GM19328 (cell line): ENCODE results near the gene RPRD1B.
A peak's percentile ranks its signal among the peaks of the same experiment; 100 is the strongest.

Experiments
- ATAC-seq: cut with Tn5 transposase; IDR thresholded peaks from one replicate; pipeline ENCODE4 v1.9.1; 2021; ENCODE audit warnings: mild to moderate bottlenecking, moderate library complexity; ENCODE audit not compliant: unreplicated experiment

The RPRD1B gene, protein sequence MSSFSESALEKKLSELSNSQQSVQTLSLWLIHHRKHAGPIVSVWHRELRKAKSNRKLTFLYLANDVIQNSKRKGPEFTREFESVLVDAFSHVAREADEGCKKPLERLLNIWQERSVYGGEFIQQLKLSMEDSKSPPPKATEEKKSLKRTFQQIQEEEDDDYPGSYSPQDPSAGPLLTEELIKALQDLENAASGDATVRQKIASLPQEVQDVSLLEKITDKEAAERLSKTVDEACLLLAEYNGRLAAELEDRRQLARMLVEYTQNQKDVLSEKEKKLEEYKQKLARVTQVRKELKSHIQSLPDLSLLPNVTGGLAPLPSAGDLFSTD

DNA sequence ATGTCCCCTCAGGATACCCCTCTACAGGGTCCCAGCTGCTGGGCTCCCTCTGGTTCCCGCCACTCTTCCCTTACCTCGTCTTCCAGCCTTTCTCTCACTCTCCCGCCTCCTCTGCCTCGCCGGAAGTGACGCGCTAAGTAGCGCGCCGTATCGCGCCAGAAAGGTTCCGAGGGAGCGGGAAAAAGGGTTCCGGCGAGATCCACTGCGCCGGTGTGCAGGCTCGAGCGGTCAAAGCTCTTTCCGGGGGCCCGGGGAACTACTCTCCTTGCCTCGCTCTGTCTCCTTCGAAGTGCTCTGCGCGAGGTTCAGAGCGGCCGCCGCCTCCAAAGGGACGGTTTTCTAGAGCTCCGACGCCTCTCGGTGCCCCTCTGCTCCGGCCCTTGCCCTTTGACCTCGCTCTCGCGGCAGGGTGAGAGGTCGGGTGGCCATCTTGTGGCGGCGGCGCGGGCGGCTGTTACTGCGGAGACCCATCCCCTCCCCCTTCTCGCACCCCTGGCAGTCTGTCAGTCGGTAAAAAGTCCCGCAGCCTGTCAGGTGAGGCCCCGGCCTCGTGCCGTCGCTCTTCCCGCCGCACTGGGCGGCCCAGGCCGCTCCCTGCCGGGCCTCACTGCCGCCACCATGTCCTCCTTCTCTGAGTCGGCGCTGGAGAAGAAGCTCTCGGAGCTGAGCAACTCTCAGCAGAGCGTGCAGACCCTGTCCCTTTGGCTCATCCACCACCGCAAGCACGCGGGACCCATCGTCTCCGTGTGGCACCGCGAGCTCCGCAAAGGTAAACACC, at the start of gene RPRD1B, which contains the start of gene TTI1:
RPRD1B (plus strand) TSS at position 417 of the 778 bp plus-strand sequence; CDS start at position 619, 202 bp downstream.
TTI1 (minus strand) TSS at position 127 of the 778 bp plus-strand sequence. CDS start 19,640 bp downstream, outside the sequence.
- peak; percentile 77 for ATAC-seq

DNA sequence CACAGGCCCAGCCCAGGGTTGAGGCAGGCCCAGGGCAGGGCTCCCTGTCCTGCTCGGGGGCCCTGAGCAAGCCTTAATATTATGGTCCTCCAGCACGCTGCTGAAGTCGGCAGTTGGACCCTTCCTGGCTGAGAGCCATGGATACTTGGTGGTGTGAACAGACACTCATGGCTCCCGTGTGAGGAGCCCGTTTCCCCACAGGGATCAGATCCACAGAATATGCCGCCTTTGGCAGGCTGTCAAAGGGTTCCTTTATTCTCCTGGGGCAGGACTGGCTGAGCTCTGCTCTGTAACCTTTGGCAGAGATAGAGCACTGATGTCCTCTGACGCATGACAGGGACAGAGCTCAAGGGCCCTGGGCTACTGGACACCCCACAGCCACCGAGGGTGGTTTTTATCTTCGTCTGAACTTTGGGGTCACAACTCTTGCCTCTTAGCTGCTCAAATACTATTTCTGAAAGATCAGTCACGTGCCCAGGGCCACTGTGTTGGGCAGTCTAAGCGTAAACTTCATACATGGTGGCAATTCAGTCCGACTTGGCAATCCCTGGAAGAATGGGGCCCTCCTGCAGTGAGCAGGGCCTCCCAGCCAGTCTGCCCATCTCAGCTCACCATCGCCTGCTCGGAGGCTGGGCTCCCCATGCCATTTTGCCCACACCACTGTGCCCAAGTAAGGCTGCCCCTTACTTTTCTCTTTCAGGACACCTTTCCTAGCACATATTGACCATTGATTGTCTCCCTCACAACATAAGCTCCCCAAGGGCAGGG, 49.3 kb upstream of the RPRD1B start:
- ATAC-seq = no peak

DNA sequence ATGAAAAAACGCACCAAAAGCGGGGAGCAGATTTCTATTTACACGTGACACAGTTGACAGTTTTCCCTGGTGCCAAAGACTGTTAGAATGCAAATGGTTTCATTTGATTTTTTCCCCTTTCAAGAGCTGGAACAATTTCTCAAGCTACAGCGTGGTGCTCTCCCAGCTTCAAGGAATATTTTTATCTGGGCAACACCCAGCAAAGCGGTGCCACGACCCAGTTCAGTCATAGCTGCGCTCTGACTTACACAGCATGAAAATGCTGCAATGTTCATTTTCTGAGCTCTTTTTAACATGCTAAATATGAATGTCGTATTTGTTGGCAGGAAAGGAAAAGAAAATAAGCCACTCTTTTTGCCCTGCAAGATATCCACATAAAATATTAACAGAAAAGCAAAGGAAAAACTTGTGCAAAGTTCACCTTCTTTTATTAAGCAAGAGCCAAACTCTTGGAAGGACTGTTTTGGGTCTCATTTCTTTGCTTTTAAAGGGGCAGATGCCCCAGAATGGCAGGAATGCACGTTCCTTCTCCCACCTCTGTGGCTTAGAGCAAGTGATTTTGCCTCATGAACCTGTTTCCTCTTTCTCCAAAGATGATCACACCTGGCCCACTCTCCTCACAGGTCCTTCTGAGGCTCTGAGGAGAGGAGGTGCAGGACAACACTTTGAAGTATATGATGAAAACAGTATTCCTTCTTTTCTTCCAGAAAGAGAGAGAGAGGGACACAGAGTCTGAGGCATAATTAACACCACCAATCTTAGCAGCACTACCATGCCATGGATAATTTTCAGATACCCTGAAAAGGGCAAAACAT, 47.3 kb upstream of the RPRD1B start:
- no peak for ATAC-seq

DNA sequence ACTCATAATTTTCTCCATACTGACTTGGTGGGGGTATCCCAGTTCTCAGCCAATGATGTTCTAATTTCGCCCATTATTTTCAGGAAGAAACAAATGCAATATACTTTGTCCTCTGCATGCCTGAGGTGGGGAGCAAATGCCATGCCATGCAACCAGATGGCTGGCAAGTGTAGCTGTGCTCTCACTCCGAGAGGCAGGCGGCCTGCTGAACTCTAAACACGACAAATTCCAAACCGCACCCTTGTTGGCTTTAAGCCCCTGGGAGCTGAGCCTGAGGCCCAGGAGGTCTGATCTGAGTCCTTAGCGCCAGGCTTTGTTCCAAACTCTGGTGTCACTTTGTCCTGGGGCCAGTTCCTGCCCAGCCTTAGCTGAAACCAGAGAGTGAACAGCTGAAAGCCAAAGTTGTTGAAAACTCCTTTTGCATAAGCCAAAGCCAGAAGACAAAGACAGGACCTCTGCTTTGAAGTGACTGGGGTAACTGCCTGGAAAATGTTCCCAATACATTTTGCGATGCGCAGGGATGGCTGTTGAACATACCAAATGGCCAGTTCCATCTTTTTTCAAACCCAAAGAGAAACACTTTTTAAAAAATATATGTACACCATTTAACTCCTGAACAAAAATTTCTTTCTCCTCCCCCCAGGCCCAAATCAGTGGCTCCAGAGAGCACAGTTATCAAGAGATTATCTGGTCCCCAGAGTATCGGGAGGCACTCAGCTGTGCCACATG, 46.5 kb upstream of the RPRD1B start:
- no peak for ATAC-seq

DNA sequence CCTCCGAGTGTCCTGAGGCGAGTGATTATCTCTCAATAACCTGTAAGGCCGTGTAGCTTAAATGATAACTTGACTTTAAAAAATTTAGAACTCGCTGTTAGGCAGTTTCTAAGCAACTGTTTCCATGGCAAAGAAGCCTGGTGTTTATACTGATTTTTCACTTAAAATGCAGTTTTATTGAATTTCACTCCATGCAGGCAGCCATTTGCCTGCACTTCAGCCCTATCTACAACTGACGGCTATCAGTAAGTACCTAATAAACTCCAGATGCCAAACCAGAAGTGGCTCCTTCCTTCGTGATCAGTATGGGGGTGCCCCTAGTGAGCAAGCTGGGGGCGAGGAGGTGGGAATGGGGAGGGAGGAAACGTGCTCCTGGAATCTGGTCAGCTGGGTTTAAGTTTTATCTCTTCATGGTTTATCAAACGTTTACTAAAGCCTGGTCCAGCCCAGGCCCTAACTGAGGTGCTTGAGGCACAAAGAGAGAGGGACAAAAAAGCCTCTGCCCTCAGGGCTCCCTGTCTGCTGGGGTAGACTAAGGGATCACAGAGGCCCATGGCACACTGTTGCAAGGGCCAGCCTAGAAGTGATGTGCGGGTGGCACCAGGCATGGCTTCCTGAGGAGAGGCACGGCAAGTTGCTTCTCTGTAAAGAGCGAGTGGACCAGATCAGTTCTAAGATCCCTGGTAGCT, 45.8 kb upstream of the RPRD1B start:
- no peak for ATAC-seq

DNA sequence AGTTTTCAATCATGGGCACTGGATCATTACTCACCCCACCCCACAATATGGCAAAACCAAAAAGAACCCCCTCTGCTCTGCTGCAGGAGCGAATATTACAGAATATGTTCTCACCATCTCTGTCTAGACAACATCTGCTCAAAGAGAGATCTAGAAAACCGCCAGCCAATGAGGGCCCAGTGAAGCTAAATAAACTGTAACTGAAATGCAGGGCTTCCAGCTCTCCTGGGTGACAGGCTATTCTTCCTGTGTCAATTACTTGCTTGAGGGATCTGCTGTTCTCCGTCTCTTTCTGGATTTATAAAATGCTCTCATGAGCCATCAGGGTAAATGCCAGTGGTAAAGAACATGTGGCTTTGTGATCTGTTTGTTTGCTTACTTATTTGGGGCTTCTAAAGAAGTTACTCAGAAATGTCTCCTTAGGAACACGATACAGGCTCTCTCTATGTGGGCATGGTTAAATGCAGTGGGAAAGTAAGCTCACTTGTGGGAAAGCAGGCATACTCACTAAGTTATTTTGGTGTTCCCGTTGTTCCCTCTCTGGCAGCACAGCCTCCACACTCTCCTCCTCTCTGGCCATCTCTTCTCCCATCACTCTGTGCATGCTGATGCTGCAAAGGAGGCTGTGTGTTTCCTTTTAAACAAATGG, 45.1 kb upstream of the RPRD1B start:
- no peak for ATAC-seq

DNA sequence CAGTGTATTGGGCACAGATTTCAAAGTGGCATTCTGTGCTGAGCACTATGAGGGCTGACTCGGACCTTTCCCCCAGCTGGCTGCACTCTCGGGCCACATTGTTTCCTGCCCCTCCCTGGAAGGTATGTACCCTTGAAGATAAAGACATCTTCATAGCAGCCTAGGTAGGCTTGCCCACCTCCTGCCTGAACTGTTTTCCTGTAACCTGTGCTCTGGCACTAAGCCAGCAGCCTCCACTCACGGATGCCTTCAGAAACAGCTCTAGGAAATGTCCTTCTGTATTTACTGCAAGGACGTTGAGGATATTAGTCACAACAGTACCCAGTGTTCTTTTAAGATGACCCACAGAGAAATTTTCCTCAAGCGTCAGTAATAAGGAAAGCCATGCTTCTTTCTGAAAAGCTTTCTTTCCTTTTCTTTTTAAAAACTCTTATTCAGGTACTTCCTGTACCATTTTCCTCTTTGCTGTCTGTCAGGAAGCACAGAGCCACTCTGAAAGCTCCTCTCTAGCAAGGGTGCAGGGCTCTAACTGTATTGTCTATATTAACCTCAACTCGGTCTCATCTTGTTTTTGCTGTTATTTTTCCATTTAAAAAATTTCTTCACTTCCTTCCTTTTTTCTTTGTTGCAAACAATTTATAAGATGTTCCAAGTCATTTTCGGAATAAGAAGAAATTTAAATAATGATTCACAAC, 43.8 kb upstream of the RPRD1B start:
- no peak for ATAC-seq

DNA sequence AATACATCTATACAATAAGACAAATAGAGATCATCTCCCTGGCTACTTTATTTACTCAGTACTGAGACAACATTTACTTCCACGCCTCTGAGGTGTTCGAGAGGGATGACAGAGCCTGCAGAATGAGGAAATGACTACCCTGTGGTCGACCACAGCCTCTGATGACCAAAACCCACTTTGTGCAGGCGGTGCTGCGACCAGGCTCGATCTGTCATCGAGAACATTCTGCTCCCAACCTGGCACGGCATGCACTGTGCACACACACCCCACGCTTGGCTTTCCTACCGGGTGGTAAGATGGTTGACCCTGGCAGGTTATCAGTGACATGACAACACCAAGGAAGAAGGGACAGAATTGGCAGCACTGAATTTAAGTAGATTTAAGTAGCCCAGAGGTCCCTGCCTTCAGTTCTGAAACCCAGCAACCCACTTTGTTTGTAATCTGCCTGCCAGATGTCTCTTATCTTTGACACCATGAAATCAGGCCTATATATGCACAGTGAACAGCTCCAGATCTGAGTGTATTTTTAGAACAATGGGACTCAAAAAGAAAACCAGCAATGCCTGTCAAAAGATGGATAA, 42.9 kb upstream of the RPRD1B start:
- peak; percentile 87 for ATAC-seq

DNA sequence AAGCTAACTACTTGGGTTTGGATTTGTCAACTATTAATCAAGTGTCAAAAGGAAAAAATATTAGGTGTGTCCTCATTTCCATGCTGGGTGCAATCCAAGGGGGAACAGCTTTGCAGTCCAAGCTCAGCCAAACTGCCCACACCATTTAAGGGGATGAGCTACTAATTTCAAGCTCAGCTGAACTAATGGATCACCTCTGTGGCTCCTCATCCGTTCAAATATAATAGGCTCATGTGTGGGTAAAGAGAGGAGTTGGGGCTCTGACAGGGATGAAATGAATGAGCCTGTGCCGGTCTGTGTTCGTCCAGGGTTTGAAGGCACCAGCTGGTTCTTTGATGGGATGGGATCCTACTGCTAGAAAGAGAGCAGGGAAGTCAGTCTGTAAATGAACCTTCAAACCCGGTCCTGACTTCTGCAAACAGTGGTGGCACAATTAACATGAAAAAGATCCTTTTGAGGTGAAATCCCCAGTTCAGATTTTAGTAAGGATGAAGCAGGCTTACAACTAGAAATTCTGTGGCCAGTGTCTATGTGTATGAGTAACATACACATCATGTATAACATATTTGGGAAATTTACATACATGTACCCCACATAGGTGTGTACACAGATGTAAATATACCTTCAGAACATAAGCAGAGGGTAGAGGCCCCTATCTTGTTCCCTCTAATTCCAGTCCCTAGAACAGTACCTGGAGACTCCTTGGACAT, 42.2 kb upstream of the RPRD1B start:
- ATAC-seq = no peak

DNA sequence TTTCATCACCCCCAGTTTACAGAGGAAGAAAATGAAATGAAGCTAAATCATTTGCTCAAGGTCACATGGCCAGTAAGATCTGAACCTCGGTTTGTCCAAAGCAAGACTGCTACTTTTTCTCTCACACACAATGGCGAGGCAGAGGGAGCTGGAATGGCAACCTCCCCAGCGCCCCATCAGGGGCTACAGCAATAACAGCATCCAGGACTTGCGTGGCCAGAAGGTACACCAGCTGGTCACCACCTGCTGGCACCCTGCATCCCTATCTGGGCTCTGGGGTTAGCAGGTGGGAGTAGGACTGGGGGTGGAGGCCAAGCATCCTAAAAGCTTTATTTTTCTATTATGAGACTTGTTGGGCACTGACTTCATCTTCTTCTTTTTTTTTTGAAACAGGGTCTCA, 41.6 kb upstream of the RPRD1B start:
- no peak for ATAC-seq

DNA sequence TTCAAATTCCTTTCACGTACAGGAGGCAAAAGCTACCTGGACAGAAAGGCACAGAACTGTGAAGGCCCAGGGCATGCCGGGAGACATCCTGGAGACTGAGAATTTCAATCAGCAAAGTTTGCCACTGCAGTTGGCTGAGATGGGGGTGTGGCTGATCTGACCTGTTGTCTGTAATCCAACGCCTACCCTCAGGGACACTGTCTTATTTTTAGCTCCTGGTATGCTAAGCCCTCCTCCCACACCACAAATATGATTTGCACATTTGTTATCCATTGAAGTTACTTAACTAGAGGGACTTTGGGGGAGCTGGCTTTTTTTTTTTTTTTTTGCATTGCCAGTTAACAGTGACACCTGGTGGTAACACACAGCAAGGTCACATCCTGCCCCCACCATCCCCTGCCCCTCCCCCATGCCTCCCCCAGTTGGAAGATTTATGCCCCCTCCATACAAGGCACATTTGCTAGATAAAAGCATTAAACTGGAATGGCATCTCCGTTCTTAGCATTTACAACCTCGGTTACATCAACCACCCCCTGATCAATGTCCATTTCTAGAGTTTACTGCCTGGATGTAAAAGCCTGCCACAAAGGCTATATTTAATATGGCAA, 40.6 kb upstream of the RPRD1B start:
- no peak for ATAC-seq

DNA sequence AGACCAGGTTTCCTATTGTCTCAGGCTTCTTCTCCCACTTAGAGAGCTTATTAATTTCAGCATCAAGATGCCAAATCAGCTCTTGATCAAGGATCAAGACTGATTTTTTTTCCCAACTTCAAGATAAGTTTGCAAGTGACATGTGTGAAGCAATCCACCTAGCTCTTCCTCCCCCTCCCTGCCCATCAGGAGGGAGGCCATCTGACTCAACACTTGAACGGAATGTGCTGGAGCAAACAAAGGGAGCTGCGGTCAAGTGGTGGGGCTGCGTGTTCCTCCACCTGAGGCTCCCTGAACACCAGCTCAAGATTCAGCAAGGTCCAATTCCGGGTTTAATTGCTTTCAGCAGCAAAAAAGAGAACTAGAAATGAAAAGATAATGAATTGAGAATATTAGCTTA, 39.0 kb upstream of the RPRD1B start:
- ATAC-seq = no peak

DNA sequence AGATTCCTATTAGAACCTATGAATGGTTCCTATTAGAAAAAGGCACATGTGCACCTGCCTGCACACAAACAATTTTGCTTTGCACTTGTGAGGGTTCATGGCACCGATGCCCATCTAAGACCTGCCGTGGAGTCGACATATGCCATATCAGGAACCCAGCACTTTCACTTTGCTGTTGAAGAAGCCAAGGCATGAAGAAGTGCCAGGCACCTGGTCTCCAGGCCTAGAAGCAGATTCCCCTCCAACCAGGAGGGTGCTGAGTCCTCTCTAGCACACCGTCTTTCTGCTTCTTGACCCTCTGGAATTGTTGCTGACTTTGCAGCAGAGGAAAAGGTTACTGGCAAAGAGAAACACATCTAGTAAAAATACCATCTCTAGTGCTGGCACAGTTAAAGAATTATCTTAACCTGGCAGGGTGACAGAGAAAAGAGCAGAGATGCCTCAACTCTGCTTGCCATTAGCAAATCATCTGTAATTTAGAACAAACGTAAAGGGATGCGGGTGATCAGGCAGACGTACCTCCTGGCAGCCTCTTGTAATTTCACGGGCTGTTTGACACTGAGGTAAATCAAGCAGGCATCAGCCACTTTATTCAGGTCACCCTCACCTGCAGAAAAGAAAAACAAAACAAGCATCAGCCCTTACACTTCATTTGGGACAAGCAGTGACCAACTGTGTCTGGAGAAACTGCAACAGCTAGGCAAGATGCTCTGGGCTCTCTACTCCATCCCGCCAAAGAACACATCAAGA, 37.5 kb upstream of the RPRD1B start:
- no peak for ATAC-seq

DNA sequence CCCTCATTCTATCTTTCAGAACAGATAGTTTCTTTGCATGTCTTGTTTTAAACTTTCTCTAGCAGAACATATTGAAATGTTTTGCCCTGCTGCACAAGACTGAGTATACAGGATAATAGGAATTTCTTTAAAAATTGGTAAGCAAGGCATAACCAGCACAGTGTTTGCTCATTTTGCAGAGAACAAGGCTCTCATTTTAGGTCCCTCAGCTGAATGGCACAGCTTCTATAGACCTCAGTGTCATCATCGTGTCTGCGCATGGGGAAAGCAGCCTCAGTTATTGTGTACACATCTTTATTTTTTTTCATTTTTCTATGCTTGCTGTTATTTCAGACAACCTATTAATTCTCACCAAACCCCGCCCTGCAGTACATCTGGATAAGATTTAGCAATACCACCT, 36.0 kb upstream of the RPRD1B start:
- no peak for ATAC-seq

DNA sequence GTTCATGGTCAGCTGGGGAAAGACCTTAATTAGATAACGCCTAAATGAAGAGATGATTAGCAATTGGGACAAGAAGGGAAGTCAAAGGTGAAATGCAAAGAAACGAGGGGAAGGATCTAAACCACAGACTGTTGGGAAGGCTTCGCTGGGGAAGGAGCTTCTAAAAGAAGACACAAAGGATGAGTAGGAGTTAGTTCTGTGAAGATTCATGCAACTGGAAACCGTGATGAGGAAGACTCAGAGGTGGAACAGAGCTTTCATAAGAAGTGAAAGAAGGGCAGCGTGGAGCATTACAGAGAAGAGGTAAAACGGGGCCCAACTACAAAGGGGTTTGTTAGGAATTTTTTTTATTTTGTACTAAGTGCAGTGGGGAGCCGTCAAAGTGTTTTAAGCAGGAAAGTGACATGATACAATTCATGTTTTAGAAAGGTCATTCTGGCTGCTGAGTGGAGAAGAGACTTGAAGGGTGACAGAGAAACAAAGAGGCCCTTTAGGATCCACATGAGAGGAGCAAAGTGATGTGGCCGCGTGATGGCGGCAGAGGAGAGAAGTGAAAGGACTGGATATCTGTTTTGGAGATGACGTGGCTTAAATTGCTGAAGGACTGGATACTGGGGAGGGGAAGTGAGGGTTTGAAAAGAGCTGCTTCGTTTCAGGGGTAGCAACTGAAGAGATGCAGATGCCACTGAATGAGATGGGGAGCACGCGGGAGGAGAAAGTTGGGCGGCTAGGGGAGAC, 33.9 kb upstream of the RPRD1B start:
- ATAC-seq = no peak
